ENCODE results near the gene LDLRAD4.

- TF ChIP-seq BHLHE40 (IDR thresholded peaks at IDR 0.05; ENCODE audit: borderline replicate concordance) (no peak), SUZ12 (IDR thresholded peaks at IDR 0.05) (no peak), FOXM1 (IDR thresholded peaks at IDR 0.05; ENCODE audit: borderline replicate concordance) (no peak), PKNOX1 (IDR thresholded peaks at IDR 0.05) (no peak), NFRKB (IDR thresholded peaks at IDR 0.05) (no peak), ARNT (IDR thresholded peaks at IDR 0.05) (no peak), FOXK2 (IDR thresholded peaks at IDR 0.05) (no peak), HDGF (IDR thresholded peaks at IDR 0.05; ENCODE audit: borderline replicate concordance) (no peak), TARDBP (IDR thresholded peaks at IDR 0.05) (no peak), CTBP1 (IDR thresholded peaks at IDR 0.05; ENCODE audit: borderline replicate concordance) (no peak)
Observed at GRCh38 chr18:13530033-13530878, 311.7 kb downstream of the LDLRAD4 start.

Measured in HEK293T (cell line).